Mucosa of stomach (tissue), 1 donor: ENCODE results near the gene DEPP1.
A peak's percentile ranks its signal among the peaks of the same experiment; 100 is the strongest.

Experiments used
- H3K27me3 ChIP-seq: one replicate; pipeline ENCODE4 v1.7.0; 2013; ENCODE audit warnings: mild to moderate bottlenecking, low read length; ENCODE audit not compliant: control insufficient read depth, insufficient read depth
- H3K36me3 ChIP-seq: one replicate; pipeline ENCODE4 v1.7.0; 2013; ENCODE audit warnings: low read length; ENCODE audit not compliant: control insufficient read depth, insufficient read depth
- H3K4me1 ChIP-seq: one replicate; pipeline ENCODE4 v1.7.0; 2013; ENCODE audit warnings: mild to moderate bottlenecking, low read length; ENCODE audit not compliant: control insufficient read depth, insufficient read depth
- H3K4me3 ChIP-seq: one replicate; pipeline ENCODE4 v1.7.0; 2013; ENCODE audit warnings: low read length
- H3K9ac ChIP-seq: one replicate; pipeline ENCODE4 v1.7.0; 2013; ENCODE audit warnings: mild to moderate bottlenecking, low read length, moderate library complexity
- H3K9me3 ChIP-seq: one replicate; pipeline ENCODE4 v1.7.0; 2013; ENCODE audit warnings: mild to moderate bottlenecking, low read length, moderate library complexity; ENCODE audit not compliant: control insufficient read depth
- donor health status: Pancreatic carcinoma.

Gene DEPP1

DNA sequence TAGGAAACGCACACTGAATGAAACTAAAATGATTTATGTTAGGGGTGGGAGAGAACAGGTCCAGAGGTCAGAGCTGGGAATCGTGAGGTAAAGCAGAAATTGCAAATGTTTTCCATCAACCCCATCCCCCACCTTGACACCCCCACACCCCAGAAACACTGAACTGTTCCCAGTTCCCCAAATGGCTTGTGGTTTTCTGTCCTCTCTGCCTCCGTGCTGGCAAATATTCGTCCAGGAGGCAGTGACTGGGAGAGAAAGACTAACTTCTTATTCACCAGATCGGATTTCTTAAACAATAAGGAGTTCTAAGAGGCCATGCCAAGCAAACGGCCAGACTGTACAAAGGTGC, 19.7 kb downstream of the DEPP1 start:
- Histone ChIP-seq H3K9me3 (no peaks in the 10 kb centered on the region), H3K4me3 (peak overlapping the region; percentile 17), H3K4me1 (peaks cover 39% of the 10 kb centered on the region), H3K36me3 (no peaks in the 10 kb centered on the region), H3K9ac (peak overlapping the region; percentile 64), H3K27me3 (no peaks in the 10 kb centered on the region)

DNA sequence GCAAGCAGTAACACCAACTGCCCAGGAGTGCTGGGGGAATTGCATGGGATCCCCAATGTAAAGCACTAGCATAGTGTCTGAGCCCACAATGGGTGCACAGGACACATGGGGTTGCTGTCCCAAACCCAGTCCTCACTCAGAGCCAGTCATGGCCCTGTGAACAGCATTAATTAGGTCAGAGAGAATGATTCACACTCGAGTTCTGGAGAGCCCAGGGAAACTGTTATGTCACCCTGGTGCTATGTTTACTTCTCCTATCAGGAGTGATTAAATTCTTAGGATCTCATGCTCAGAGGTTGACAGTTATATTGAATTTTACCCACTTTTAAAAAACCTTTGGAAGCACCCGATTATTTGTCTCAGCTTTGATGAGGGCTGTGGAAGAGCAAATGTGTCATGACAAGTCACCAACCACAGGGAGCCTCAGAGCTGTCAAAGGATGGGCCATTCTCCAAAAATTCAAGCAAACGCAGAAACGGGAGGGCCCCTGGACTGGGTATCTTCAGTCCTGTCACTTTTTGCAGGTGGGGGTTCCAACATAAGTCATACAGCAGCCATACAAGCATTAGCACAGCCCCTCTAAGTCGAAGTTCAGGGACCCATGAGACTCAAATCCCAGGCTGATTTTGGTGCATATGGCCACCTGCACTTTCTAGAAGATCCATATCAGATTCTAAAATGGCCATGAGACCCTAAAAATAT, 20.3 kb downstream of the DEPP1 start:
- H3K4me1 ChIP-seq: peaks cover 33% of the 10 kb centered on the region
- no peaks in the 10 kb centered on the region for H3K9me3 ChIP-seq
- H3K4me3 ChIP-seq: peak overlapping the region; percentile 17
- no peaks in the 10 kb centered on the region for H3K36me3 ChIP-seq
- H3K27me3 ChIP-seq: no peaks in the 10 kb centered on the region
- H3K9ac ChIP-seq: peak overlapping the region; percentile 64

DNA sequence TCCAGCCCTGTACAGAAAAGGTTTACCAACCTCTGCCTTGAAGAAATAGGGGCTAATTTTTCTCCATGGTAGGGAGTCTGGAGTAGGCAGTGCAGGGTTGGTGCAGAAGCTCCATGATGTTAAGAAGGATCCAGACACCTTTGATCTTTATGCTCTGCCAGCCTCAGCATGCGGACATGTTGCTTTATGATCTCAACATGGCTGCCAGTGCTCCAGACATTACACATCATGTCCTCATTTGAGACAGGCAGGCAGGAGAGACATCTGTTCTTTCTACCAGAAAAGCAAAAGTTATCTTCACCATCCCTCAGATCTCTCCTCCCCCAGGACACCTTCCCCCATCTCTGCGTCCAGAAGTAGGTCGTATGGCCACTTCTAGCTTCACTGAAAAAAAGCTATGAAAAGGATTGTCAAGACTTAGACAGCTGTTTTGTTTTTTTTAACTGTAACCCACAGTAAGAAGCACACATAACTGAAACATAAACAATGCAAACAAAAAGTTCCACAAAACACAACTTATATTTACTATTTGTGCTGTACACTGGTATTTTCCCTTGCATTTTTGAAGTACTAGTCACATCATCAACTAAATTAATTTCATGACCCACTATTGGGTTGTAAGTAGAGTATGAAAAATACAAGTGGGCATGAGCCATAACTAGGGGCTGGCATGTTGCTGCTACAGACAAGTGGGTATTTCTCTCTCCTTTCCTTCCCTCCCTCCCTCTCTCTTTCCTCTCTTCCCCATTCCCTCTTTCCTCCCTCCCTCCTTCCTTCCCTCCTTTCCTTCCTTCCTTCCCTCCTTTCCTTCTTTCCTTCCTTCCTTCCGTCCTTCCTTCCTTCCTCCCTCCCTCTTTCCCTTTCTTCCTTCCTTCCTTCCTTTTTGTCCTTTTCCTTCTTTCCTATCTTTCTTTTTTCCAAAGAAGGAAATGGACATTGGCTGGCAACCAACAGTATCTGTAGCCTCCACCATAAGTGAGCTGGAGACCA, 21.6 kb downstream of the DEPP1 start:
- H3K4me3 ChIP-seq: no peak overlapping the region
- peaks cover 31% of the 10 kb centered on the region for H3K4me1 ChIP-seq
- H3K9ac ChIP-seq: no peak overlapping the region
- no peaks in the 10 kb centered on the region for H3K9me3 ChIP-seq
- no peaks in the 10 kb centered on the region for H3K27me3 ChIP-seq
- no peaks in the 10 kb centered on the region for H3K36me3 ChIP-seq

DNA sequence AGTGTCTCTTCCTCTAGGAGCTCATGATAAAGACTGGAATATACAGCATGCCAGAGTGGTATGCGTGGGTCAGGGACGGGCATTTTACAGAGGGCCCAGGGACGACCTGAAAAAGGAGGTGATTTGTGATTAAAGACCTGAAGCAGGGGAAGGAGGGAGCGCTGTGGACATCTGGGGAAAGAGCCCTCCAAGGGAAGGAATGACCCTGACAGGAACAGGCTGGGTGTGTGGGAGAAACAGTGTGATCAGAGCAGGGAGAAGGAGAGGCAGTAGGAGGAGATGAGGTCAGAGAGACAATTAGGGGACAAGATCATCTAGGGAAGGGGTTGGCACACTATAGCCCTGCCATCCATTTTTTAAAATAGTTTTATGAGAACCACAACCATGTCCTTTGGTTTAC, 22.4 kb downstream of the DEPP1 start:
- Histone ChIP-seq H3K27me3 (no peaks in the 10 kb centered on the region), H3K4me1 (peaks cover 31% of the 10 kb centered on the region), H3K36me3 (no peaks in the 10 kb centered on the region), H3K9ac (no peak overlapping the region), H3K4me3 (no peak overlapping the region), H3K9me3 (no peaks in the 10 kb centered on the region)

DNA sequence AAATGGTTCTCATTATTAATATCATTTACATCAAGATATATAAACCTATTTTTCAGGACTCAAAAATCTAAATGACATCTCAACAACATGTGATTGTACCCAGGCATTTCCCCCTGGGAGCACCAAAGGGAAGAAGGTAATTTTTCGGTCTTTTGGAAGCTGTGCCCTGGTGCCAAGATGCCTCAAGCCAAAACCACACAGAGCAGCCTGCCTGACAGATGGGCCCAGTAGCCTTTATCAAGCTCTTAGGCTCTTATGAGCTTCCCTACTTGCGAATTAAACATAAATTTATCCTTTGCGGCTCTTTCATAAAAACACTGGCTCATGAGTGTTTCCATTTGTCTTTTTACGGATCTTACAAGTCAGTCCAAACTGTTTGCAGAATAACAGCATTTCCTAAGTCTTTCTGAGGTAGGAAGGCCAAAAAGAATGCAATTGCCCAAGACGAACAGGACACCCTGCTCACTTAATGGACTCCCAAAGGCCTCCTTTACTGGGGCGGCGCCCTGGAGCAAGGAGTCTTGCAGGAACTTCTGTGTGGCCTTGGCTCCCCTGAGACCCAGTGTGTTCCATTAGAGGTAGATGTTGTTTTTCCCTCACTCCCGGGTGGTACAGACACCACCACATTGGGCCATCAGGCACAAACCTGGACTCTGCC, 23.1 kb downstream of the DEPP1 start:
- Histone ChIP-seq H3K27me3 (no peaks in the 10 kb centered on the region), H3K36me3 (no peaks in the 10 kb centered on the region), H3K9me3 (no peaks in the 10 kb centered on the region), H3K4me1 (peaks cover 27% of the 10 kb centered on the region), H3K4me3 (no peak overlapping the region), H3K9ac (no peak overlapping the region)

DNA sequence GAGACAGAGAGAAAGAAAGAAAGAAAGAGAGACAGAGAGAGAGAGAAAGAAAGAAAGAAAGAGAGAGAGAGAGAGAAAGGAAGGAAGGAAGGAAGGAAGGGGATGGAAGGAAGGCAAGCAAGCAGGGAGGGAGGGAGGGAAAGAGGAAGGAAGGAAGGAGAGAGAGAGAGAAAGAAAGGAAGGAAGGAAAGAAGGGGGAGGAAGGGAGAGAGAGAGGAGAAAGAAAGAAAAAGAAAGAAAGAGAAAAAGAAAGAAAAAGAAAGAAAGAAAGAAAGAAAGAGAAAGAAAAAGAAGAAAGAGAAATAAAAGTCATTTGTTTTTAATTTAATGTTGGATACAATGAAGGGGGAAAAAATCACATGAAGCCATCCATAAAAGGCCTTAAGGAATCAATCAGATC, 23.6 kb downstream of the DEPP1 start:
- H3K4me3 ChIP-seq: no peak overlapping the region
- no peak overlapping the region for H3K9ac ChIP-seq
- no peaks in the 10 kb centered on the region for H3K9me3 ChIP-seq
- H3K36me3 ChIP-seq: no peaks in the 10 kb centered on the region
- peaks cover 25% of the 10 kb centered on the region for H3K4me1 ChIP-seq
- H3K27me3 ChIP-seq: no peaks in the 10 kb centered on the region

DNA sequence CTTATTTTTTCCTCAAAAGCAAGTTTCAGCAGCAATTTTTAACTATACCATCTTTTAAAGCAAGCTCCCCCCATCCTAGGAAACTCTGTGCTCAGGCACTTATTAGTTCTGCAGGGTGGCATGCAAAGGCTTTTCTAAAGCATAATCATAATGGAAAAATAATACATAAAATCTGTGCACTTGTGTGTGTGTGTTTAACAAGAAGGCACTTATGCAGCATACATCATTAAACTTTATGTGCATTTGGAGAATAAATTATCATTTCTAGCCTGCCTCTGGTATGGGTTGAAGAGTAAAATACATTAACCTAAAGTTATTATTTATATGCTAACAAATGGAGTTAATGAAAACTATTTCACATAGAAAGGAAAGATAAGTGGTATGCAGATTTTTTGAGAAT, 24.6 kb downstream of the DEPP1 start:
- H3K27me3 ChIP-seq: no peaks in the 10 kb centered on the region
- no peak overlapping the region for H3K4me3 ChIP-seq
- H3K9ac ChIP-seq: no peak overlapping the region
- peaks cover 30% of the 10 kb centered on the region for H3K4me1 ChIP-seq
- no peaks in the 10 kb centered on the region for H3K36me3 ChIP-seq
- H3K9me3 ChIP-seq: no peaks in the 10 kb centered on the region

DNA sequence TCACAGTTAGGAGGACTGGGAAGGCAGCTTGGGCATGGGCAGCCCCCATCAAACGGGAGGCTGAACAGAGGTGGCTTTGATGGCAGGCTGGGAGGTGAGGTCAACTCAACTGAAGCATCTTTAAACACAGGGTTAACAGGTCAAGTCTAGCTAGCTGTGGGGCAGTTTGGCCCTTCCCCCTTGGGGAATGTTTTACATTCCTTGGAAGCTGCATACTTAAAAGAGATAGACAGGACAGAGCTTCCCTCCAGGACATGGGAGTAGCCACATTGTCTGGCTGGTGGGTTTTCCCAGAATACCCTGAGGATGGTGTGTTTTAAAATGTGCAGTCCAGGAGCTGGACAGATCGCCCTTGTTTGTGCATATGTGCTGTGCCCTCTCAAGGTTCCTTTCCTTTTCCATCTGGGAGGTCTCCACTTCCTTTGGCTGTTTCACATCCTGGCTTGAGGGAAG, 25.8 kb downstream of the DEPP1 start:
- no peak overlapping the region for H3K4me3 ChIP-seq
- no peak overlapping the region for H3K9ac ChIP-seq
- no peaks in the 10 kb centered on the region for H3K27me3 ChIP-seq
- H3K36me3 ChIP-seq: no peaks in the 10 kb centered on the region
- H3K9me3 ChIP-seq: no peaks in the 10 kb centered on the region
- peaks cover 19% of the 10 kb centered on the region for H3K4me1 ChIP-seq

DNA sequence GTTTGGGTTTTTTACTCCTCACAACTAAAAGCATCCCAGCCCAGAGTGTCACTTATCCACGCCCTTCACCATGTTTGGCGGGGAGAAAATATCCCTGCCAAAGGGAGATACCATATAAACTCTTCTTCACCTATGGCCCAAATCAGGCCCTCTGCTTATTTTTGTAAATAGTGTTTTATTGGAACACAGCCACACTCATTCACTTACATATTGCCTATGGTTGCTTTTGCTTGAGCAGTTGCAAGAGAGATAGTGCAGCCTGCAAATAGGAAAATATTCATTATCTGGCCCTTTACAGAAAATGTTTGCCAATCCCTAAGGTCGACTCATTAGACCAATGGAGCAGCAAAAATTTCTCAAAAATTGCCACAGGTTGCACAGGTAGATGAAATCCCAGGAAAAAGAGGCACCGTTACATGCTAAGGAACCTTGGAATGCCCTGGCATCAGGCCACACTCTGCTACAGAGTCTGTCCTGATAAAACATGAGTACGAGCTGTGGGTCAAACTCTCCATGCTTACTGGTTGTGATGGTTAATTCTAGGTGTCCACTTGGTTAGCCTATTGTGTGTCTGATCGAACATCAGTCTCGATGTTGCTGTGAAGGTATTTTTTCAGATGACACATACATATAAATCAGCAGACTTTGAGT, 26.9 kb downstream of the DEPP1 start:
- no peaks in the 10 kb centered on the region for H3K36me3 ChIP-seq
- H3K4me1 ChIP-seq: peaks cover 13% of the 10 kb centered on the region
- H3K4me3 ChIP-seq: no peak overlapping the region
- no peak overlapping the region for H3K9ac ChIP-seq
- H3K9me3 ChIP-seq: no peaks in the 10 kb centered on the region
- H3K27me3 ChIP-seq: no peaks in the 10 kb centered on the region

DNA sequence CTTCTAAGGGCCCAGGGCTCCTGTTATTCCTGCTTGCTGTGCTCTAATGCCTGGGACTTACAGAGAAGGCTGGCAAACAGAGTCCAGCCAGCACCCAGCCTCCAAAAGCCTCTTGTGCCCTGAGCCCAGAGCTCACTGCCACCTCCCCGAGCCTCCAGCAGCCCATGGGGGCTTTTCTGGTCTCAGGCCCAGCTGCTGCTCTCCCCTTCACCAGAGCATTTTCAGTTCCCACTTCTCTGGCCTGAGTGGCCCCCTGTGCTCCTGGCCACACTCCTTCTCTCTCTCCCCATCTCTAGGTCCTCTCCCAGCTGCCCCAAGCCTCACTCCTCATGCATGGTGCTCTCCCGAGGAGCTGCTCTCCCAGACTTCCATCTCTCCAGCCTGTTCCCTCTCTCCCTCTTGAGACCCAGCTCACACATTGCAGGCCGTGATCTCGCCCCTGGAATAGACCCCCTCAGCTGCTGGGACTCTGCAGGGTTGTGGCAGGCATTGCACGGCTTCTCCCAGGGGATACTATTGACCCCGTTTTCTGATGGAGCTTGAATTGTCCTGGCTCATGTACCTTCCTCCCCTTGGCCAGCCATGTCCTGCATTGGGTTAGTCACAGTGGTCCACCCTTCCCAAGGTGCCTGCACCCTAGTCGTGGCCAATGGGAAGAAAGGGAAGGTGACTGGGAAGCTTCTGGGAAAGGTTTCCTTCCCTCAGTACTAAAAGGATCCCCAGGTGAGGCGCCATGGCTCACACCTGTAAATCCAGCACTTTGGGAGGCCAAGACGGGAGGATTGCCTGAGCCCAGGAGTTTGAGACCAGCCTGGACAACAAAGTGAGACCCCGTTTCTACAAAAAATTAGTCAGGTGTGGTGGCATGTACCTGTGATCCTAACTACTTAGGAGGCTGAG, 28.0 kb downstream of the DEPP1 start:
- Histone ChIP-seq H3K4me1 (peaks cover 13% of the 10 kb centered on the region), H3K9ac (no peak overlapping the region), H3K27me3 (no peaks in the 10 kb centered on the region), H3K9me3 (no peaks in the 10 kb centered on the region), H3K4me3 (no peak overlapping the region), H3K36me3 (no peaks in the 10 kb centered on the region)

DNA sequence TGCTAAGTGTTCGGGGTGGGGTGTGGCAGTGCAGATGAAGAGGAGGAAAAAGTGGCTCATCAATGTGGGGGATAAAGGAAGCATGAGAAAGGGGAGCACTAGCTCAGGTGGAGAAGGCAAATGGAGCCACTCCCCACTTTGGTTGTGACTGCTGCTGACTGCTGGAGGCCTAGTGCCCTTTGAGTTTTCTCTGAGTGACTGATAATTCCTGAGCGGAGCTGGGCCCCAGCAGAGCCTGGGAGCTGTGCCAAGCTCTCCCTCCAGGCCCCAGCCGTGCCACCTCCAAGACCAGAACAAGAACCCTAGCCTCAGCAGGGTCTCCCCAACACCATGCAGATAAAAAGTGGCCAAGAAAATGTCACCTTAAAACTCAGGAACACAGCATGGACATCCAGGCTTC, 28.7 kb downstream of the DEPP1 start:
- Histone ChIP-seq H3K4me3 (no peak overlapping the region), H3K36me3 (no peaks in the 10 kb centered on the region), H3K9ac (no peak overlapping the region), H3K27me3 (no peaks in the 10 kb centered on the region), H3K9me3 (no peaks in the 10 kb centered on the region), H3K4me1 (peaks cover 13% of the 10 kb centered on the region)
